Endothelial cell of umbilical vein (primary cell): Measurements from ENCODE around the gene SNX25.

Experiments
- CTCF ChIP-seq, 2 donors: IDR thresholded peaks; 1 replicate in 1 of 2; 2 replicates in 1 of 2; pipeline ENCODE4 v1.5.1; 2011; ENCODE audit warnings: low read length in 2 of 2, mild to moderate bottlenecking in 2 of 2, moderate library complexity in 2 of 2, control low read depth in 1 of 2, inconsistent platforms in 1 of 2, low read depth in 1 of 2; ENCODE audit not compliant: insufficient read depth in 1 of 2; ENCODE audit errors: extremely low read depth in 1 of 2
- EZH2 ChIP-seq: IDR thresholded peaks from 2 replicates; pipeline ENCODE4 v1.6.1; 2012; ENCODE audit warnings: borderline replicate concordance, low read depth, mild to moderate bottlenecking, moderate library complexity, low read length, inconsistent platforms; ENCODE audit not compliant: severe bottlenecking
- FOS ChIP-seq: IDR thresholded peaks from 2 replicates; pipeline ENCODE4 v1.6.1; 2011; ENCODE audit warnings: mild to moderate bottlenecking, low read length, moderate library complexity, borderline replicate concordance; ENCODE audit not compliant: insufficient read depth
- GATA2 ChIP-seq: IDR thresholded peaks from 2 replicates; pipeline ENCODE4 v1.7.0; 2011; ENCODE audit warnings: low read depth, mild to moderate bottlenecking, moderate library complexity, mixed read lengths, low read length; ENCODE audit not compliant: insufficient read length, insufficient read depth
- JUN ChIP-seq: IDR thresholded peaks from 2 replicates; pipeline ENCODE4 v1.6.1; 2011; ENCODE audit warnings: borderline replicate concordance, low read depth; ENCODE audit not compliant: insufficient read length, insufficient read depth
- MYC ChIP-seq: IDR thresholded peaks from one replicate; pipeline ENCODE4 v1.6.1; 2011; ENCODE audit warnings: mild to moderate bottlenecking, low read depth, low read length
- POLR2A ChIP-seq: IDR thresholded peaks from 2 replicates; pipeline ENCODE4 v1.6.1; 2012; ENCODE audit warnings: low read depth, mild to moderate bottlenecking, control low read depth, low read length
- POLR2AphosphoS5 ChIP-seq: IDR thresholded peaks from 2 replicates; pipeline ENCODE4 v1.6.1; 2012; ENCODE audit warnings: low read depth, mild to moderate bottlenecking, control low read depth, low read length, moderate library complexity; ENCODE audit not compliant: insufficient read depth
- TF ChIP-seq, protein P1 (sequence below): IDR thresholded peaks from 2 replicates; pipeline ENCODE4 v1.6.1; 2011; ENCODE audit not compliant: insufficient read depth, insufficient read length

DNA sequence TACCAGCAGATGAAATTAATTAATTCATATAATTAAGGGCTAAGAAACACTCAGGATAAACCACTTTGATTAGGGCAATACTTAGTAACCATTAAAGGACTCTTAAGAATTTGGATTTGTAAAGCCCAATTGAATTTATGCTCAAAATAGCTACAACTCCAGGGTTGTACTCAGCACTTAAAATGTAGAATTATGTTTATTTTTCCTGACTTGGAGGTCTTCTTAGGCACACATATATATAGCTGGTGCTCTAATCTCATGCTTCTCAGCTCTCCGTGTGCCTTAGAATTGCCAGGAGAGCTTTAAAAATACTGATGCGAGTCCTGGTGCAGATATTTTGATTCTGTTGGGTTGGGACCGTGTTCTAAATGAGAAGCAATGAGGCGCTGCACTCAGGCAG, 77.6 kb downstream of the SNX25 start:
- TF ChIP-seq CTCF (IDR thresholded peaks at IDR 0.05; ENCODE audit: extremely low read depth in 1 of 2, insufficient read depth in 1 of 2, low read depth in 1 of 2, low read length in 2 of 2) (no peak), POLR2A (no peak), JUN (no peak), GATA2 (no peak), POLR2AphosphoS5 (no peak), FOS (no peak), MYC (no peak), EZH2 (no peak)
- TF ChIP-seq, protein P1, sequence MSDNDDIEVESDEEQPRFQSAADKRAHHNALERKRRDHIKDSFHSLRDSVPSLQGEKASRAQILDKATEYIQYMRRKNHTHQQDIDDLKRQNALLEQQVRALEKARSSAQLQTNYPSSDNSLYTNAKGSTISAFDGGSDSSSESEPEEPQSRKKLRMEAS: no peak
